IMR-90 (cell line): ENCODE measurements around the gene TTC7B.
"Not testable (repeated sequence)": the region's sequence is repeated elsewhere in the genome, so short reads cannot be mapped to it uniquely, and the experiment has no call there.

Experiments
- BHLHE40 ChIP-seq: fragments of 150-350 bp; IDR thresholded peaks from 2 replicates; pipeline ENCODE4 v1.6.1; 2016; ENCODE audit warnings: mild to moderate bottlenecking, low read depth, low read length
- CEBPB ChIP-seq: IDR thresholded peaks from 2 replicates; pipeline ENCODE4 v1.6.1; 2012; ENCODE audit warnings: low read depth, low read length, improper control_type of control experiment
- CHD1 ChIP-seq: IDR thresholded peaks from 2 replicates; pipeline ENCODE4 v1.6.1; 2012; ENCODE audit warnings: low read depth, low read length, improper control_type of control experiment
- CTCF ChIP-seq: conservative IDR thresholded peaks from 2 replicates; pipeline ENCODE4 v1.5.1; 2012; ENCODE audit warnings: mild to moderate bottlenecking, low read depth, low read length, improper control_type of control experiment
- FOS ChIP-seq: fragments of 150-350 bp; IDR thresholded peaks from 2 replicates; pipeline ENCODE4 v1.6.1; 2016; ENCODE audit warnings: low read depth, low read length
- MAFK ChIP-seq: IDR thresholded peaks from 2 replicates; pipeline ENCODE4 v1.6.1; 2012; ENCODE audit warnings: low read depth, low read length, improper control_type of control experiment
- MAZ ChIP-seq: IDR thresholded peaks from 2 replicates; pipeline ENCODE4 v1.6.1; 2012; ENCODE audit warnings: low read depth, mild to moderate bottlenecking, low read length, improper control_type of control experiment, moderate library complexity, borderline replicate concordance
- MXI1 ChIP-seq: IDR thresholded peaks from 2 replicates; pipeline ENCODE4 v1.6.1; 2012; ENCODE audit warnings: low read depth, mild to moderate bottlenecking, low read length, moderate library complexity, borderline replicate concordance
- POLR2A ChIP-seq: IDR thresholded peaks from 2 replicates; pipeline ENCODE4 v1.6.1; 2012; ENCODE audit warnings: mild to moderate bottlenecking, low read depth, low read length
- RAD21 ChIP-seq: IDR thresholded peaks from 2 replicates; pipeline ENCODE4 v1.6.1; 2012; ENCODE audit warnings: low read length, improper control_type of control experiment
- RFX5 ChIP-seq: IDR thresholded peaks from 2 replicates; pipeline ENCODE4 v1.8.0; 2012; ENCODE audit warnings: low read depth, mild to moderate bottlenecking, low read length, moderate library complexity
- SMC3 ChIP-seq: fragments of 150-350 bp; IDR thresholded peaks from 2 replicates; pipeline ENCODE4 v1.6.1; 2016; ENCODE audit warnings: low read depth, mild to moderate bottlenecking, antibody characterized with exemption, low read length, moderate library complexity
- USF2 ChIP-seq: fragments of 150-350 bp; IDR thresholded peaks from 2 replicates; pipeline ENCODE4 v1.6.1; 2017; ENCODE audit warnings: mild to moderate bottlenecking, antibody characterized with exemption, low read length, low read depth

GRCh38 chr14:90856115-90856514 is 39.9 kb upstream of the TTC7B start:
- TF ChIP-seq MAZ, RFX5, SMC3, POLR2A, CTCF, RAD21, BHLHE40, MAFK, CEBPB, USF2, MXI1, FOS, CHD1: not testable (repeated sequence)
